Brain pericyte (primary cell): ENCODE data around the gene C1R.

Source experiments
- DNase-seq: peaks from one replicate; pipeline ENCODE4 v3.0.0-alpha.2; 2012; ENCODE audit warnings: low read depth, low spot score

C1R gene

GRCh38 chr12:7099290-7099996 lies 7.2 kb upstream of the C1R start:
- no peak for DNase-seq

GRCh38 chr12:7096979-7097378 lies 4.7 kb upstream of the C1R start:
- DNase-seq: no peak

DNA sequence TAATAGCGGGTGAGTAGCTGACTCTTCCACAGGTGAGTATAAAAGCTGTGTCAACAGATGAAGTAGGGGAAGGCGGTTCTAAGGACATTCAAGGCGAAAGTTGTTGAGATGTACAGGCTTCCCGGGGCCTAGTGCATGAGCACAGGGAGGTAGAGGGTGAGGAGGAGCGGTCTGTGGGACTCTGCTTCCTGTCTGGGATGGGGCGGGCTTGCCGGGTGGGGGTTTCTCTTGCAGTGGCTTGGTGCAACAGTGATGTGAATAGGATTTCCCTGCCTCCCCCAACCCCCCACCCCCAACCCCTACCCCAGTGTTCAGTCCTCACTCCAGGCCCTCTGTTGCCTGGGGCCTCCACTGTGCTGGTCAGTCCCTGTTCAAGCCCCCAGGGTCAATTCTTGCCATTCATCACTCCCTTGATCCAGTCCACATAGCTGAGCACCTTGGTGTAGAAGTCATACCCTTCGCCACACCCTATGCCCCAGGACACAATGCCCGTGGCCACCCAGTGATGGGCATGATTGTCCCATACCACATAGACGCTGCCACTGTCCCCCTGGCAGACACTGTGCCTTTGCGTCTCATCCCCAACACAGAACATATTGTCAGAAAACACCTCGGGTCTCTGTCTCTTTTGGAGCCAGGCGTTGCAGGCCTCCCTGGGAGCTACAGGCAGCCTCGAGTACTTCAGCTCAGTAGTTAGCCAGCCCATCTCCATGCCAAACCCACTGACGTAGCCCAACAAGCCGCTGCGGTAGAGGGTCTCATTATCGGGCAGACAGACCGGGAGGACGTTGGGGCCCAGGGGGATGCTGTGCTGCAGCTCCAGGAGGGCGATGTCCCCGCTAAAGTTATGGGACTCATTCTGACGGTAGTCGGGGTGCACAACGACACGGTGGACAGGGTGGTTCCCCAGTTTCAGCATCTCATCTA lies 4.0 kb upstream of the C1R start:
- DNase-seq: no peak

DNA sequence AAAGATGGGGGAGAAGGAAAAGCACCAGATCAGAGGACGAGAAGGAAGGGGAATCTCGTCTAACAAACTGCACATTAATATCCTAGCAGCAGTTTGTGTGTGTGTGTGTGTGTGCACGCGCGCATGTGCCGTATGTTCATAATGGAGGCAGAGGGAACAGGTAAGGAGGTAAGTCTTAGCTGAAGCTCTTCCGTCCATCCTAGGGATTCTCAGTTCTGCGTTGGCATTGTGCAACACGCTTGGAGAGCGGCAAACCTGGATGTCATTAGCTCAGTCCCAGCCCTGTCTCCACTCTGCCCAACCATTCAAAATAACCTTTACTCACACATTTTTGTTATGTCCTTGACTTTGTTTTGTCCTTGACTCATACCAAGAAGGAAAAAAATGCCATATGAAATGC lies 1.6 kb upstream of the C1R start:
- DNase-seq: no peak

- no peak for DNase-seq
Observed at GRCh38 chr12:7093486-7093885, 1.2 kb upstream of the C1R start.

GRCh38 chr12:7092986-7093460 lies 778 bp upstream of the C1R start:
- DNase-seq: no peak

GRCh38 chr12:7091660-7092228 lies 501 bp downstream of the C1R start:
- no peak for DNase-seq

DNA sequence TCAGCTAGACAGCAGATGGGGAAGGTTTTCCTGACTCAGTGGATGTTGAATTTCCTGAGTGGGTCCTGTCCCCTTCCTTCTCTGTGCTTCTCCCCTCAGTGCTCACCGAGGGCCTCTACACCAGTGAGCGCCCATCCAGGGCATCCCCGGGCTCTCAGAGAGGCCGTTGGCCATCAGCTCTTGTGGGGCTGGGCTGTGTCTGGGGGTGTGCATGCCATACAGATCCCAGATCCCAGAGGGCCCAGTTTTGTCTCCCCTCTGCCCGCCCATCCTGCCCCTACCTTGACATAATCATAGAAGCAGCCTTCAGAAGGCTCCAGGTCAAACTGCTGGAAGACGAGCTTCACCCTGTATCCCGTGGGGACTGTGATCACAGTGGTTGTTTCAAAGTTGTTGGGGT lies 1.1 kb downstream of the C1R start:
- DNase-seq: no peak

DNA sequence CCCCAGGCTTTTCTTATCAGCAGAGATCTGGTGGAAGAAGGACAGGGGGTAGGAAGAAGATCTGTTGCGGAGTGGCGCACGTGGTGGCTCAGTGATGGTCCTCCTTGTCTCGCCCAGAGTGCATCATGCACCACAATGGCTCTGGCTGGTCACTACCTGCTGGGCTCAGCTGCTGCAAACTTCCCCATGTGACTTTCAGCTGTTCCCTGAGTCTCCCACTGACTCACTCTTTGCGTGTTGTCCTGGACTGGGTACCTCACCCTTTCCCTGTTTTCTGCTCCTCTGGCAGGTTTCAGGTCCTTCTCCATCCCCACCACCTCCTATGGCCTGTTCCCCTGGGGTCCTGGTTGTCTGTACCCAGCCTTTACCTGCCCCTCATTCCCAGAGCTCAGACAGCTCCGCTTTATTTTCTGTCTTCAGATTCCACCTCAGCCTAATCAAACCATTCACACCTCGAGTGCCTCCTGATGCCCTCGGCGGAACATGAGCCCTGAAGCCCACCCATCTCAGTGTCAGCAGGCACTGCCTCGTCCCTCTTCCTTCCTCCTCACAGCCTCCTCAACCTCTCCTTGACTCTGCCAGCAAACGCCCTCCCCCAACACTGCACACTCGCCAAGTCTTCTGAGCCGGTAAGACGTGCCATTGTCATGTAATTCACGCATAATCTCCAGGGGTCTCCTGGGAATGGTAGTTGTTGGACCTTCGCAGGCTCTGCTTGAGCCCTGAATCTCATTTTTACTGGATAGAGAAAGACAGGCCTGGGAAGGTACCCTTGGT lies 1.8 kb downstream of the C1R start:
- DNase-seq: no peak

DNA sequence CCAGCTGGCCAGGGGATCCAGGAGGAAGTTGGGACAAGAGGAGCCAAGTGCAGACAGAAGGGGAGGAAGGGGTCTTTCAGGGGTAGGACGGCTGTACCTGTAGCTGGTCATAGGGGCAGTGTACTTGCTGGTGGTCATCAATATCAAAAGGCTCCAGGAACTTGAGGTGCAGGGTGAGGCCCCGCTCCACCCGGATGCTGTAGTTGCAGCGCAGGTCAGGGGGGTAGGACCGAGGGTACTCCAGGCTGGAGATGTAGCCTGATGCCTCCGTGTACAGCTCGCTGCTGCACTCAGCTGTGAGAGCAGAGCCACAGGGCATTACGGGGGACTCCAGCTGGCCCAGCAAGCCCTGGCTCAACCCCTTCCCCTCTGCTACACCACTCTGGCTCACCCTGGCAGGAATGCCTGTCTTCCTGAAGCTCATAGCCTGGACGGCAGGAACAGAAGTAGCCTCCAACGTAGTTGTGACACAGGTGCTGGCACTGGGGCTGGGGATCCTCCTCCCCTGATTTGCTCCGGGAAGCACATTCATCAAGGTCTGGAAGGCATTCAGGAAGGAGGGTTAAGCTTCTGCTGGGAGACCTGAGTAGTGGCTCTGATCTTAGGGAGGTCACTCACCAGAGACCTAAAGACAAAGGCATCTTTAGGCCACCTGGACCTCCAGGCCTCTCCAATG lies 2.9 kb downstream of the C1R start:
- DNase-seq: no peak

DNA sequence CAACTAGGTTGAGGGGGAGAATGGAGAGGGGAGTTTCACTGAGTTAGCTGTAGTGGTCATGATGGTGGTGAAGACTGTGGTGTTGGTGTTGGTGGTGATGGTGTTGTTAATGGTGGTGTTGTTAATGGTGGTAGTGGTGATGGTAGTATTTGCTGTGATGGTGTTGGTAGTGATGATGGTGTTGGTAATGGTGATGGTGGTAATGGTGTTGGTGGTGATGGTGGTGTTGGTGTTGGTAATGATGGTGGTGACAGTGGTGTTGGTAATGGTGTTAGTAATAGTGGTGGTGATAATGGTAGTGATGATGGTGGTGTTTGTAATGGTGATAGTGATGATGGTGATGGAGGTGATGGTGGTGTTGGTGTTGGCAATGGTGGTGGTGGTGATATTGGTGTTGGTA lies 9.1 kb downstream of the C1R start:
- no peak for DNase-seq

GRCh38 chr12:7081037-7081436 lies 11.2 kb downstream of the C1R start:
- no peak for DNase-seq

GRCh38 chr12:7079826-7080125 lies 12.5 kb downstream of the C1R start:
- DNase-seq: no peak

- no peak for DNase-seq
Observed at GRCh38 chr12:7078163-7078562, 14.1 kb downstream of the C1R start.

DNA sequence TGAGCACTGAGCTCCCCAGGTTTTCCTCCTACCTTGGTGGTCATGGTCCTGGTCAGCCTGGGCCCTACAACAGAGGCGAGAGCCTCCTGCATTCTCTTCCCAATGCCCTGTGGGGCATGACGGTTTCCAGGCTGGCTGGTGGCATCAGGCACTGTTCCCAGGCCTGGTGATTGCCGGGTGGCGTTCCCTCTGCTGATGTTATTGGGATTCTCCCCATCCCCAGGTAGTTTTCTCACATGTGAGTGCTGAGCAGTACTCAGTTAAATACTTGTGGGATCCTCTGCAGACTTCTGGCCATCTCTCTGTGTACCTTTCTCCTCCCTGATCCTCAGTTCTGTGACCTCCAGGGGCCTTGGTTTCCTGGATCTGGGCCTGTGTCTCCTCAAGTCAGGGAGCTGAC lies 15.8 kb downstream of the C1R start:
- DNase-seq: no peak

DNA sequence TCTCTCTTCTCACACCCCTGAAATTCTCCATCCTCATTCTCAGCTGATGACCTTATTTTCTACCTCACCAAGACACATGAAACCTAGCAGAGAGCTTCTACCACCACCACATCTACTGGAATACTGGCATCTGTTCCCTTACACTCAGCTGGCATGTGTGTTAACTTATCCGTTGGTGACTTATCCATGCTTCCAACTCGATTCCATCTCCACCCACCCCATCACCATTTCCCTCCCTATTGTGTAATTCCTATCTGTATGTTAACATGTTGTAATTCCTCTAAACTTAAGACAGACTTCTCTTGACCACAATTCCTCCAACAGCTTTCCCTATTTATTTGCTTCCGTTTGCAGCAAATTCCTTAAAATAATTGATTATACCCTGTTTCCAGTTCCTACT lies 16.3 kb downstream of the C1R start:
- no peak for DNase-seq

- DNase-seq: no peak
Observed at GRCh38 chr12:7075518-7075917, 16.7 kb downstream of the C1R start.

GRCh38 chr12:7073946-7074345 lies 18.3 kb downstream of the C1R start:
- no peak for DNase-seq

- DNase-seq: no peak
Observed at GRCh38 chr12:7072554-7072953, 19.7 kb downstream of the C1R start.

GRCh38 chr12:7072035-7072434 lies 20.2 kb downstream of the C1R start:
- DNase-seq: no peak

DNA sequence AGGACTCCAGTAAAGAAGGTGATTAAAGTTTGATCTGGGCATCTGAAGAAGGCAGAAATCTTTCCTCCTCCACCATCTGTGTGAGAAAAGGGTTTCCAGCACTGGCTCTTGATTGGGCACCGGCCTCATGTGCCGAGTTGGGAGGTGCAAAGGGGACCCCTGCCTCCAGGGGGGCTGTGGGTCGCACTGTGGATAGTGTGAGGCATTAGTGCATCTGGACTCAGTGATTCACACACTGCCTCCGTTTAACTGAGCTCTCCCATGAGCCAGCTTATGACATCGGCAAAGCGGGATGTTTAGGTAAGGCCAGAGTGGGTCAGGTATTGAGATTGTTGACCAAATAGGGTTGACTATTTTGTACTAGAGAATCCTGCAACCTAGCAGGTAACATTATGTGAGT lies 22.9 kb downstream of the C1R start:
- DNase-seq: no peak

DNA sequence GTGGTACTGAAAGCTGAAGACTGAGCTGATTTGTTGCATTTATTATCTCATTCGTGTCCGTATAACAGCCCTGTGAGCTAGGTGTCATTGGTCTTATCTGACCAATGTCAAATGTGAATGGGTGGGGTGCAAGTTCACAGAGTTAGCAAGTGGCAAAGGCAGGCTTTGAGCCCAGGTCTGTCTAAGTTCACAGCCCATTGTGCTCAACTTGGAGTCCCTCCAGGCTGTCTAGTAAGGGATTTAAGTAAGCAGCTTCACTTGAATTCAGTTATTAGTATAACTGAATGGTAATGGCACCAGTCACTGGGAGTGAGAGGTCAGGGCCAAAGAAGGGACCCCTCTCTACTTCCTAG lies 23.3 kb downstream of the C1R start:
- no peak for DNase-seq
